Measurements from ENCODE around the gene KDM5A.
"Not testable (repeated sequence)": the region's sequence is repeated elsewhere in the genome, so short reads cannot be mapped to it uniquely, and the experiment has no call there.

Gene KDM5A

DNA sequence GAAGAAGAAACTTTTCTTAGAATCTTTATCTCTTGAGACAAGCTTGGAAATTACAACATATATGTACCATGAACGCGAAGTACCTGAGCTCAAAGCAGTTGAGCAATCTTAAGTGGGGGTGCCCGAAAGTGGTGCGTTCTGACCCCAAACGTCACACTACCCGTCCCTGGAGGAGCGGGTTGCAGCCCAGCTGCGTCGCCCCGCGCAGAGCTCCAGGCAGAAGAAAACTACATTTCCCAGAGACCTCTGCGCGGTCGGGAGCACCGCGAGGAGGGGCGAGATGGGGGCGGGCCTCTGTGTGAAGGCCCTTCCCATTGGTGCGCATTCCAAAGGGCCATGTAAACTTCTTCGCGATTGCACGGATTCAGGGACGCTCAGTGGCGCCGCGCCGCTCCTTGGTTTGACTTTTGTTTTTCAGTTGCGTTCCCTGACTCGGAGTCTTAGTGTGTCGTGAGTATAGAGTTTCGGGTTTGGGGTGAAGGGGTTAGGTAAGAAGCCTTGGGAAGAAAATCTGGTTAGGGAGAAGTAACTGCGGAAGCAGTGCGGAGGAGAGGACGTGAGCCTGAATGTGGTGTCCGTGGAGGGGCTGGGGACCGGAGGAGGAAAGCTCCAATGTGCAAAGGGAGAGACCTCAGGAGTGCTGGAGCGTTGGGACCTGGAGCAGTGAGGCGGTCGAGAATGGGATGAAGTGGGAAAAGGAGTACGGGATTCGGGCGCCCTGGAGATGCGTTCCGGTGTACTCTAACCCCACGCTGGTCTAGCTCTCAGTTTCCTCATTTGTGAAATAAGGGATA lies 12.3 kb upstream of the KDM5A start, which contains the start of gene CCDC77:
TSS of gene CCDC77 (plus strand) at position 410 of the 794 bp plus-strand sequence. CDS start 7,740 bp downstream, outside the sequence.
- no peaks in the 10 kb centered on the region for H3K36me3 ChIP-seq
- TF ChIP-seq, protein P1, sequence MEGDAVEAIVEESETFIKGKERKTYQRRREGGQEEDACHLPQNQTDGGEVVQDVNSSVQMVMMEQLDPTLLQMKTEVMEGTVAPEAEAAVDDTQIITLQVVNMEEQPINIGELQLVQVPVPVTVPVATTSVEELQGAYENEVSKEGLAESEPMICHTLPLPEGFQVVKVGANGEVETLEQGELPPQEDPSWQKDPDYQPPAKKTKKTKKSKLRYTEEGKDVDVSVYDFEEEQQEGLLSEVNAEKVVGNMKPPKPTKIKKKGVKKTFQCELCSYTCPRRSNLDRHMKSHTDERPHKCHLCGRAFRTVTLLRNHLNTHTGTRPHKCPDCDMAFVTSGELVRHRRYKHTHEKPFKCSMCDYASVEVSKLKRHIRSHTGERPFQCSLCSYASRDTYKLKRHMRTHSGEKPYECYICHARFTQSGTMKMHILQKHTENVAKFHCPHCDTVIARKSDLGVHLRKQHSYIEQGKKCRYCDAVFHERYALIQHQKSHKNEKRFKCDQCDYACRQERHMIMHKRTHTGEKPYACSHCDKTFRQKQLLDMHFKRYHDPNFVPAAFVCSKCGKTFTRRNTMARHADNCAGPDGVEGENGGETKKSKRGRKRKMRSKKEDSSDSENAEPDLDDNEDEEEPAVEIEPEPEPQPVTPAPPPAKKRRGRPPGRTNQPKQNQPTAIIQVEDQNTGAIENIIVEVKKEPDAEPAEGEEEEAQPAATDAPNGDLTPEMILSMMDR (IDR thresholded peaks at IDR 0.05), result peak; percentile 71
- H3K4me3 ChIP-seq (ENCODE audit: low read depth in 1 of 2, low read length in 1 of 2), result peak within 1 kb of the TSS; percentile 84 to 99
- H3K4me1 ChIP-seq (ENCODE audit: control insufficient read depth in 1 of 2, insufficient read depth in 1 of 2, low read depth in 1 of 2, low read length in 1 of 2), result peaks cover 12 to 16% of the 10 kb centered on the region in 2 experiments
- H3K27me3 ChIP-seq, result no peaks in the 10 kb centered on the region
- H3K9me3 ChIP-seq, result no peaks in the 10 kb centered on the region
- H3K27ac ChIP-seq, result peak within 1 kb of the TSS; percentile 76

DNA sequence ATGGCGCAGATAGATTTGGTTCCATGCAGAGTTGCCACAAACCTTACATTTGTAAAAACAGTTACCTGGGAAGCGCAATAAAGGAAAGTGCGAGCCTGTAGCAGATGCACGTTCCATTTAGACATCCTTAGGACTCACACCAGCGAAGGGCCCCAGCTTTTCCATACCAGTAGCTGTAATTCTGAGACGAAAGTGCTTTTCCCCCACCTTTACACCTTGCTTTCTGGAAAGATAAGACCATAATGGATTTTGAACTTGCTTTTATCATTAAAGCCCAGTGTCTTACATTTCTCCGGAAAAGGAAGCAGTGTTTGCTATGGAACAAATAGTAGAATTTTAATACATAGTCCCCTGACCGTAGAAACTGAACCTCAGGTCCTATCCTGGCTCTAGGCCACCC lies 11.7 kb upstream of the KDM5A start:
- no peaks in the 10 kb centered on the region for H3K36me3 ChIP-seq
- peak overlapping the region; percentile 84 to 99 for H3K4me3 ChIP-seq (ENCODE audit: low read depth in 1 of 2, low read length in 1 of 2)
- H3K4me1 ChIP-seq (ENCODE audit: control insufficient read depth in 1 of 2, insufficient read depth in 1 of 2, low read depth in 1 of 2, low read length in 1 of 2), result peaks cover 12 to 16% of the 10 kb centered on the region in 2 experiments
- no peaks in the 10 kb centered on the region for H3K27me3 ChIP-seq
- TF ChIP-seq, protein P1 (IDR thresholded peaks at IDR 0.05), result no peak
- H3K9me3 ChIP-seq, result no peaks in the 10 kb centered on the region
- peak overlapping the region; percentile 76 for H3K27ac ChIP-seq

DNA sequence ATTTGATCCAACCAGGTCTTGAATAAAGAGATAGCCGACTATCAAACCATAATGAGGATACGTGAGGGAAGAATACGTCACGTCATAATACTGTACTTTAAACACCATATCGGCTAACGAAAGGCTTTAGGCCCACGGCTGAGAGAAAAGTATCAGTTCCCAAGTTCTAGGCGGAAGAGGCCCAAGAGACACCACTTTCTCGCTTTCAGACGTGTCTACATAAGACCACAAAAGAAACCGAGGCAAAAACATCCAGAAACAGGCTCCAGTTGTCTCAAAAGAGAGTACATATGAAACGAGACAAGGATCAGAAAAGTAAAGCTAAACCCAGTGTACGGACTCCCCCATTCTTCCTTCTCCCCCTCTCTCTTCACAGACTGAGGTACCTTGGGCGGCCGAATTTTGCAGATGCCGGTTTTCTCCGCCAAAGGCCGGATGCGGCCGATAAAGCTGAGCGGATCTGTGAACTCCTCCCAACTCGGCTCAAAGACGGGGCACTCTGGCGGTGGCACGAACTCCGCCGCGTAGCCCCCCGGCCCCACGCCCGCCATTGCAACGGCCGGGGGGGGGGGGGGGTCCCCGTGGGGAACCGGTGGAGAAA lies 479 bp downstream of the KDM5A start:
- TF ChIP-seq, protein P1 (IDR thresholded peaks at IDR 0.05), result no peak
- peak overlapping the region; percentile 86 to 95 for H3K4me3 ChIP-seq (ENCODE audit: low read depth in 1 of 2, low read length in 1 of 2)
- no peaks in the 10 kb centered on the region for H3K27me3 ChIP-seq
- peaks cover 24% of the 10 kb centered on the region for H3K36me3 ChIP-seq
- peak overlapping the region; percentile 98 for H3K27ac ChIP-seq
- no peaks in the 10 kb centered on the region for H3K9me3 ChIP-seq
- peaks cover 35 to 36% of the 10 kb centered on the region in 2 experiments for H3K4me1 ChIP-seq (ENCODE audit: control insufficient read depth in 1 of 2, insufficient read depth in 1 of 2, low read depth in 1 of 2, low read length in 1 of 2)

- TF ChIP-seq, protein P1 (IDR thresholded peaks at IDR 0.05), result no peak
- Histone ChIP-seq H3K36me3 (peaks cover 30% of the 10 kb centered on the region), H3K4me3 (ENCODE audit: low read depth in 1 of 2, low read length in 1 of 2) (peak overlapping the region; percentile 86 to 95), H3K9me3 (no peaks in the 10 kb centered on the region), H3K27me3 (no peaks in the 10 kb centered on the region), H3K27ac (peak overlapping the region; percentile 98), H3K4me1 (ENCODE audit: control insufficient read depth in 1 of 2, insufficient read depth in 1 of 2, low read depth in 1 of 2, low read length in 1 of 2) (peaks cover 35 to 36% of the 10 kb centered on the region in 2 experiments)
Measured at GRCh38 chr12:388012-388411, 1.1 kb downstream of the KDM5A start.

DNA sequence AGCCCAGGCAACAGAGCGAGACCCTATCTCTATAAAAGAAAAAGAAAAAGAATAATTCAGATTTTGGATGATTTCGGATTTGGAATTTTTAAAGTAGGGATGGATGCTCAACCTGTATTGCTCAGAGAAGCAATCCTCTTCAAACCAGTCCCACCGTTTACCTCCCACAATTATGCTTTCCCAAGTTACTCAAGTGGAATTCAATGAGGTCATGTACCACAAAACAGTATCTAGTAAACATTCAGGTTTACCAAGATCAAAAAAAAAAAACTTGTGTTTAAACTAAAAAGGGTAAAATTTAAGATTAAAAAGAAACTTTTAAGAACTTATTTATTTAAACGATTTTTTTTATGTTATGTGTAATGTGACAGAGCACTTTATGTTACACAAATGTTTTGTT lies 2.5 kb downstream of the KDM5A start:
- TF ChIP-seq, protein P1 (IDR thresholded peaks at IDR 0.05), result no peak
- H3K27me3 ChIP-seq, result no peaks in the 10 kb centered on the region
- no peak overlapping the region for H3K27ac ChIP-seq
- H3K9me3 ChIP-seq, result no peaks in the 10 kb centered on the region
- H3K4me3 ChIP-seq (ENCODE audit: low read depth in 1 of 2, low read length in 1 of 2), result peak overlapping the region in 1 of 2 experiments; percentile 95
- peaks cover 43% of the 10 kb centered on the region for H3K36me3 ChIP-seq
- H3K4me1 ChIP-seq (ENCODE audit: control insufficient read depth in 1 of 2, insufficient read depth in 1 of 2, low read depth in 1 of 2, low read length in 1 of 2), result peaks cover 35 to 36% of the 10 kb centered on the region in 2 experiments

GRCh38 chr12:370739-371485 lies 18.2 kb downstream of the KDM5A start:
- not testable (repeated sequence) for H3K4me3 ChIP-seq (ENCODE audit: low read depth in 1 of 2, low read length in 1 of 2); H3K4me1 ChIP-seq (ENCODE audit: control insufficient read depth in 1 of 2, insufficient read depth in 1 of 2, low read depth in 1 of 2, low read length in 1 of 2); H3K27ac ChIP-seq; H3K27me3 ChIP-seq; H3K9me3 ChIP-seq
- peaks cover 45% of the 10 kb centered on the region for H3K36me3 ChIP-seq

All from neutrophil (primary cell).